Sigmoid colon (tissue), 4 donors: ENCODE measurements around the gene KRT6C.

Experiments
- POLR2A ChIP-seq, 2 donors: fragments of 450-650 bp; IDR thresholded peaks; one replicate each; pipeline ENCODE4 v1.6.1; 2016; ENCODE audit warnings: antibody characterized with exemption in 2 of 2, mild to moderate bottlenecking in 2 of 2, moderate library complexity in 2 of 2
- POLR2AphosphoS5 ChIP-seq, 4 donors: sonication (generic); formaldehyde crosslinking; IDR thresholded peaks; one replicate each; pipeline ENCODE4 v1.6.1; 2017; ENCODE audit warnings: antibody characterized with exemption in 4 of 4
- TF ChIP-seq, protein P1 (sequence below), 4 experiments: fragments of 450-650 bp in 3 of 4; fragments of 200-600 bp in 1 of 4; IDR thresholded peaks; one replicate each; pipeline ENCODE4 v1.5.1; 2016 to 2019; ENCODE audit warnings: antibody characterized with exemption in 4 of 4, mild to moderate bottlenecking in 3 of 4, moderate library complexity in 2 of 4

- TF ChIP-seq, protein P1, sequence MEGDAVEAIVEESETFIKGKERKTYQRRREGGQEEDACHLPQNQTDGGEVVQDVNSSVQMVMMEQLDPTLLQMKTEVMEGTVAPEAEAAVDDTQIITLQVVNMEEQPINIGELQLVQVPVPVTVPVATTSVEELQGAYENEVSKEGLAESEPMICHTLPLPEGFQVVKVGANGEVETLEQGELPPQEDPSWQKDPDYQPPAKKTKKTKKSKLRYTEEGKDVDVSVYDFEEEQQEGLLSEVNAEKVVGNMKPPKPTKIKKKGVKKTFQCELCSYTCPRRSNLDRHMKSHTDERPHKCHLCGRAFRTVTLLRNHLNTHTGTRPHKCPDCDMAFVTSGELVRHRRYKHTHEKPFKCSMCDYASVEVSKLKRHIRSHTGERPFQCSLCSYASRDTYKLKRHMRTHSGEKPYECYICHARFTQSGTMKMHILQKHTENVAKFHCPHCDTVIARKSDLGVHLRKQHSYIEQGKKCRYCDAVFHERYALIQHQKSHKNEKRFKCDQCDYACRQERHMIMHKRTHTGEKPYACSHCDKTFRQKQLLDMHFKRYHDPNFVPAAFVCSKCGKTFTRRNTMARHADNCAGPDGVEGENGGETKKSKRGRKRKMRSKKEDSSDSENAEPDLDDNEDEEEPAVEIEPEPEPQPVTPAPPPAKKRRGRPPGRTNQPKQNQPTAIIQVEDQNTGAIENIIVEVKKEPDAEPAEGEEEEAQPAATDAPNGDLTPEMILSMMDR (IDR thresholded peaks at IDR 0.05), result no peak
- TF ChIP-seq POLR2AphosphoS5 (IDR thresholded peaks at IDR 0.05), result no peak
- TF ChIP-seq POLR2A (IDR thresholded peaks at IDR 0.05), result no peak
Measured at GRCh38 chr12:52519387-52519703, 45.7 kb upstream of the KRT6C start.
